ENCODE data around the gene MACROH2A2.
"Not testable (repeated sequence)": the region's sequence is repeated elsewhere in the genome, so short reads cannot be mapped to it uniquely, and the experiment has no call there.

The MACROH2A2 gene

DNA sequence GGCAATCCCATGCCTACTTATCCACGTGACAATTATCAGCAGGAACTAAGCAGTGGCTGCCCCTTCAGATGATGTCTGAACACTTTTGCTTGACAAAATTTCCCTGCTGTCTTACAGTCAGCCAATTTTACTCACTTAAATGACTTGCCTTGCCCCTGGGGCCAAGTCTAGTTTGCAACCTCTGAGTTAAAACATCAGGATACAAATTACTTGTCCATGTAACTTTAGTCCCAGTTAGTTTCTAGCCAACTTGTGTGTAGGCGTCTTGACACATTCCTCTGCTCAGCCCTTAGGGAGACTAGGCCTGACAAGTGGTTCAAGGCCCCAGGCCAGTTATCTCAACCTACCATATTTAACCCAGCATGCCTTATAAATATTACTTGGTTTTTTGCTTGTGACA lies 105.5 kb downstream of the MACROH2A2 start:
- DNase-seq (ENCODE audit: low spot score), result no peak

DNA sequence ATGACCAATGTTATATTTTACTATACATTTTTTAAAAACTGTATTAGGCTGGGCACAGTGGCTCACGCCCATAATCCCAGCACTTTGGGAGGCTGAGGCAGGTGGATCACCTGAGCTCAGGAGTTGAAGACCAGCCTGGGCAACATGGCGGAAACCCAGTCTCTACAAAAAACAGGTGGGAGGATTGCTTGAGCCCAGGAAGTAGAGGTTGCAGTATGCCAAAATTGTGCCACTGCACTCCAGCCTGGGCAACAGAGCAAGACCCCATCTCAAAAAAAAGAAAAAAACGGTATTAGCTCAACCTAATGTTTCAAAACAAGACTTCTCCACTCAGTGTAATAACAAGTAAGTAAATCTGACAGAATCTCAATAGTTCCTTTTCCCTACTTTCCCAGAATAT lies 106.7 kb downstream of the MACROH2A2 start:
- DNase-seq (ENCODE audit: low spot score), result not testable (repeated sequence)

DNA sequence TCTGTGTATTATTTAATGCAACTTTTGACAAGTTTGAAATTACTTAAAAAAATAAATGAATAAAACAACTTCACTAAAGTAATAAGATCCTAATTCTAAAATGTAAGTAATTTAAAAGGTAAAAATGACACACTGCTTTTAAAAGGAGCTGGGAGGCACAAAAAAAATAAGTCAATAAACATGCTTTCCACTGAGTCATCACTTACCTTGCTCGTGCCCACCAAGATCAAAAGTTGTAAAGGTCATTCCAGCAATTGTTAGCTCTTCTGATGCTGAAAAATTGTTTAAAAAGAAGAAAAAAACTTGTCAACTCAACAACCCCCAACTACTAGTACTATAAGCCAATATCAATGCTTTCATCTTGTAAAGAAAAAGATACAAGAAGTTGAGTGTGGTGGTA lies 108.2 kb downstream of the MACROH2A2 start:
- no peak for DNase-seq (ENCODE audit: low spot score)
